Stimulated activated CD8-positive, alpha-beta memory T cell treated with anti-CD3 and anti-CD28 coated beads, Interleukin-15, amount 100 ng/mL, for 48 hours (primary cell): ENCODE measurements around the gene SLC25A42.
"Not testable (repeated sequence)": the region's sequence is repeated elsewhere in the genome, so short reads cannot be mapped to it uniquely, and the experiment has no call there.

Experiments used
- DNase-seq, 2 donors: peaks; one replicate each; pipeline ENCODE4 v3.0.0-alpha.2; 2020; ENCODE audit warnings: low read depth in 2 of 2

The SLC25A42 gene

DNA sequence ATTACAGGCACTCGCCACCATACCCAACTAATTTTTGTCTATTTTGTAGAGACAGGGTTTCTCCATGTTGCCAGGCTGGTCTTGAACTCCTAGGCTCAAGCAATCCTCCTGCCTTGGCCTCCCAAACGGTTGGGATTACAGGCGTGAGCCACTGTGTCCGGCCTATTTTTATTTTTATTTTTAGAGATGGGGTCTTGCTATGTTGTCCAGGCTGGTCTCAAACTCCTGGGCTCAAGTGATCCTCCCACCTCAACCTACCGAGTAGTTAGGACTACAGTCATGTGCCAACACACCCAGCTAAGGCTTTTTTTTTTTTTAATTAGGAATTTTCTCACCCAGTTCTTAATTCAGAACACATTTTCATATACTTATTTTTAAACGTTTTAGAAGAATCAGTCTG is 71.9 kb downstream of the SLC25A42 start:
- not testable (repeated sequence) for DNase-seq

DNA sequence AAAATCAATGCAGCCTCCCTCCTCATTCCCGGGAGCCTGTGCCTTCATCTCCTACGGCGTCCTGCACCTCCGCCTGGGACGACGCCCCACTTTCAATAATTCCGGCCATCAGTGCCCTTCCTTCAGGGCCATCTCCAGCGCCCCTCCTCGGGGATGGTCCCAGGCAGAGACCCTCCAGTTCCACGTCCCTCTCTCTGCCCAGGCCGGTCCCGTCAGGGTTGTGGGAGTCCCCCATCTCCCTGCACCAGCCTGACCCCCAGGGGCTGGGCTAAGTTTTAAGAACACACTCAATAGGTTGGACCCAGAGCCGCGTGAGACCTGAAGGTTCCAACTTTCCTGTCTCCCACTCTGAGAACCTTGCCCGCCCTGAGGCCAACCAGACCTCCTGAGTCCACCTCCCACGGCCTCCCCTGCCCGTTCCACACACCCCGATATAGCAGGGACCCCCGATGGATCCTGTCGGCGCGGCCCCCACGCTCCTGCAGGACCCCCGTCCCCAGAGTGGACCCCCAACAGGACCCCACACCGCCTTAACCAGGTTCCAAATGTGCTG is 73.8 kb downstream of the SLC25A42 start:
- no peak for DNase-seq

GRCh38 chr19:19138109-19138981 is 74.6 kb downstream of the SLC25A42 start, which contains the start of gene TMEM161A:
Gene TMEM161A, minus strand, starts transcription at chr19:19138478. Its CDS starts 50 bp downstream, at chr19:19138428.
- DNase-seq = peak; percentile 95

DNA sequence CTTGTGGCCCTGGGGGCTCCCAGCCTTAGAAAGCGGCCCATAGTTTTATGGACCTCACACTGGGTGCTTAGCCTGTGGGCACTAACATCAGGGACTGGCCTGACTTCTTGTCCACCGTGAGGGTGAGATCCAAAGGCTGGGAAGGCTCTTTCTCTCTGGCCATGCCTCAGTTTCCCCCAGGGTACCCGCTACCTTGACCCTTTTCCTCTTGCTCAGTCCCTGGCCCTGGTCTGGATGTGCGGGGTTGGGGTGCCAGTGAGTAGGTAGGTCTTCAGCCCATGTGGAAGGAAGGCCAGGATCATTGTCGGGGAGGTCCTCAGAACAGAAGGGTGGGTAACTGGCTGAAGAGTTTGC is 76.1 kb downstream of the SLC25A42 start:
- DNase-seq = no peak

- no peak for DNase-seq
These were observed 76.7 kb downstream of the SLC25A42 start for GRCh38 chr19:19140476-19140875.

GRCh38 chr19:19142347-19142746 is 78.6 kb downstream of the SLC25A42 start:
- DNase-seq = no peak

GRCh38 chr19:19145281-19145680 is 81.5 kb downstream of the SLC25A42 start:
- no peak for DNase-seq

- peak; percentile 67 to 68 for DNase-seq
These were observed 82.2 kb downstream of the SLC25A42 start for GRCh38 chr19:19145684-19146608.

GRCh38 chr19:19146865-19147264 is 83.1 kb downstream of the SLC25A42 start:
- DNase-seq = no peak

DNA sequence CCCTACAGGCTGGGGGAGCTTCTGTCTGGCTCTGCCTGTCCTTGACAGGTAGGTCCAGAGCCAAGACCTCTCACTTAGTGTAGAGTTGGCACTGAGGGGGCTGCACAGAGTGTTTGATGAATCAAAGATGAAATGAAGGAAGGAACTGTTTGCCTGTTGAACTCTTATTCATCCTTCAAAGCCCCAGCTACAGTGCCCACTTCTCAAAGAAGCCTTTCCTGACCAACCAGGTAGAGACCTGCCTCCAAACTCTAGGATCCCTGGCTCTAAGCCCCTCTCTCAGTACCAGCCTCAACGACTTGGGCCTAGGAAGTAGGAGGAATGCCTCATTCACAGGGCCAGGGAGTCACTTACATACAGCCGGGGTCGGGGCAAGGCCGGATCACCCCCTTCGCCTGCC is 83.5 kb downstream of the SLC25A42 start:
- no peak for DNase-seq

GRCh38 chr19:19148504-19148903 is 84.7 kb downstream of the SLC25A42 start:
- not testable (repeated sequence) for DNase-seq

- DNase-seq = no peak
These were observed 85.6 kb downstream of the SLC25A42 start for GRCh38 chr19:19149435-19149834.

GRCh38 chr19:19151418-19151817 is 87.6 kb downstream of the SLC25A42 start:
- no peak for DNase-seq

- no peak for DNase-seq
These were observed 89.0 kb downstream of the SLC25A42 start for GRCh38 chr19:19152668-19153384.

DNA sequence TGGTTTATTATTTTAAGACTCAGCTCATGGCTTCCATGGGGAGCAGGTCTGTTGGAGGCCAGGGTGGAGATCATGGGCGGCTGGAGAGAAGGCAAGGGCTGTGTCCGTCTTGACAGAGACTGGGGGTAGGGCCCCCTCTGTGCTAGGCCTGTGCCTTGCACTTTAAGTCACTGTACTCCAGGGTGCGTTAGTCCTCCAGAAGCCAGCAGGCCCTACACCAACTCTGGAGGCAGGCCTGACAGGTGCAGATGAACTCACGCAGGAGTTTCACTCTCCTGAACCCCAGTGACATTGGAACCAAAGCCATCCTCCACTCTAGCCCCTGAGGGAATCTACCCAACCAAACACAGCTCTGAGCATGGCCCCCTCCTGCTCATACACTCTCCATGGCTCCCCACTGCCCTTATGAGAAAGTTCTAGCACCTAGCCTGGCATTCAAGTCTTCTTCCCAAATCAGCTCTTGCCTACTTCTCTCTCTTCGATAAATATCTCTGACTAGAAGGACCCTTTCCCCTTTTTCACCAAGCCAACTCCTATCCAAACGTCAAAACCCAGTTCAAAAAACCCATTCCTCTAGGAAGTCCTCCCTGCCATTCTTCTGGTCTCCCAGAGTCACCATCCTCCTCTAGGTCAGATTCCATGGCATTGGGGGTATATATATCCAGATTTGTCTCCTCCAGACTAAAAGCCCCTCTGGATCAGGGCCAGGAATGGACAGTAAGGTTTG is 91.1 kb downstream of the SLC25A42 start:
- no peak for DNase-seq

DNA sequence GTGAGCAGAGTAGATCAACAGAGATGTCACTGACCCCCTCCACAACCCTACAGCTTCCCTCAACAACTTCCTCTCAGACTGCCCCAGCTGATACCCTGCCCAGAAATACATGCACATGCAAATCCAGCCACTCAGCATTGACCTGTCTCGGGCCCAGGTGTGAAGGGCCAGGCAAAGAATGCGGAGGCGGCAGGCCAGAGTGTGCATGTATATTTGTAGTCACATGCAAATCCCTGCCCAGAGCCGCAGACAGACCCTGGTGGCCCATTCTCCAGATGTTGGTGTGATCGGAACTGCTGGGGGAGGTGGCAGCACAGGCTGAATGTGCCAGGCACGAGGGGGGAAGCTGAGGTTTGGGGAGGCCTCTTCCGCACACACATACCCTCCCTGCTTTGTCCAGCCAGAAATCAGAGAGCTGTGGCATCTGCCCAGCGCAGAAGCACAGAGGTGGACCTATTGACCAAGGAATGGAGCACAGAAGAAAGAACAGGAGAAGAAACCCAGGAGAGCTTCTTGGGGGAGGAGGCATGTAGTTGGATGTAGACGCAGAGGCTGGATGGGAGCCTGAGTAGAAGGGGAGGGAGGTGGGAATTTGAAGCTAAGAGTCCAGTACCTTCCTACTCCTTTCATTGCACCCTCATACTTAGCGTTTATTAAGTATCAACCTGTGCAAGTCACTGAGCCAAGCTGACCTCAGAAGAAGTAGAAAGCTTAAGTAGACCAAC is 91.9 kb downstream of the SLC25A42 start:
- no peak for DNase-seq

DNA sequence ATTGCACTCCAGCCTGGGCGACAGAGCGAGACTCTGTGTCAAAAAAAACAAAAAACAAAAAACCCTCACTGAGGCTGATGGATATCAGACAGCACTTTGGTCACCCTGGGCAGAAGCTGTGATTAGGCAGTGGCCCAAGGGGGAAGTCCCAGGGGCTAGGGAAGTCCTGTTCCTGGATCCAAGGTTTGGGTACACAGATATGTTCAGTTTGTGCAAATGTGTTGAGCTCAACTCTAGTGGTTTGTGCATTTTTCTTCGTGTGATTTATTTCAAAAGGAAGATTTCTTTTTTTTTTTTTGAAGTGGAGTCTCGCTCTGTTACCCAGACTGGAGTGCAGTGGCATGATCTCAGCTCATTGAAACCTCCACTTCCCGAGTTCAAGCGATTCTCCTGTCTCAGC is 94.0 kb downstream of the SLC25A42 start:
- DNase-seq = no peak

DNA sequence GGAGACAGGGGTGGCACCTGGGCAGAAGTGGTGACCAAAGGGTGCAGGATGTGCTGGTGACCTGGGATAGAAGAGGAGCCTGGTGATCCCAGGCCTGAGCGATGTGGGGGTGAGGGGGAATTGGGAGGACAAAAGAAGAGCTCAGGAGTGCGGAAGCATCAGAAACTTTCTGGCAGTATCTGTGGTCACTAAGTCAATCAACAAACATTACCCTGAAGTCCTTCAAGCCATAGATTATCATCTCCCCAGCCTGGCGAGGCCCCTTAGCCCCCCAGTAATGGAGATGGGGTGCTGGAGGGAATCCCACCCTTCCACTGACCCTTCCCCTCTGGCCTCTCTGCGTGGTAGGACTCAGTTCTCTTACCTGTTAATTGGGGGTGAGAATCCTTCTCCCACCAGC is 95.7 kb downstream of the SLC25A42 start:
- no peak for DNase-seq

DNA sequence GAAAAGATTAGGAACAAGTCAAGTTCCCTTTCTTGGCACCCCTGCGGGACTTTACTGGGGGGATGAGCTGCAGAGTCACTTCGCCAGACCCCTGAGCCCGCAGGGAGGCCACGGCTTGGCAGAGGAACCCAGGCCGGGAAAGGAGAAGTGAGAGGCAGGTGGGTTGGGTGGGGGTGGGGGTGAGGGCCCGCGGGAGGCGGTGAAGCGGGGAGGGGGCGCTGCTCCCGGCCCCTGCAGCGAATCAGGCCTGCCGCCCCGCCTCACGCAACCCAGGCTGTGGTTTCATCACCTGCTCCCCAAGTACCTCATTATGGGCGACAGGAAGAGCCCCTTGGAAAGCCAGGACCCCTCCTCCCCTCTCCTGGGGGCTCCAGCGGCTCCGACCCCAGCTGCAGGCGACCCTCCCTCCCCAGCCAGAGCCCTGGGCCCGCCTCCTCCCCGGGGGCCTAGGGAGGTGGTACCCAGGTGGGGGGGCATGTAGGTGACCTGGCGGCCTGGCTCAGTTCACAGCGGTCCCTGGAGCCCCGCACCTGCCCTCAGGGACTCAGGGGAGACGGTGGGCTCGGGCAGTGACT is 96.8 kb downstream of the SLC25A42 start:
- DNase-seq = no peak

DNA sequence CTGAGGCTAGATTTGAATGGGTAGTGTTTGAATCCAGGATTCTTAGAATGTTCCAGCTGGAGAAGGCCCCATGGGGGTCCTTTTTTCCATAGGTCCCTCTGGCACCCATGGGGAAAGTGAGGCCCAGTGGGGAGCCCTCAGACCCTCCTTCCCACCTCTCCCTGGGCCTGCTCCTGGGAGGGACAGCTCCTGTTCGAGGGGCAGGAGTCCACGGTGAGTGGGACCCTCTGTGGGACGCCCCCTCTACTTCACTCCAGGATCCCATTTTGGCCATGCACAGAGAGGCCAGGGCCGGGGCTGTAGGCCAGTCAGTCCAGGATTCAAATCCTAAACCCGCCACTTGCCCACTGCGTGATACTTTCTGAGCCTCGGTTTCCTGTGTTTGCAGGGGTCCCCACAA is 98.7 kb downstream of the SLC25A42 start:
- no peak for DNase-seq
